Type B pancreatic cell (in vitro differentiated cells): ENCODE results near the gene ARPIN. TPM values are rescaled to one million over a fixed set of nuclear protein-coding genes. Genes with fewer than 3 reads are reported as not detected.
"Not testable (repeated sequence)": the region's sequence is repeated elsewhere in the genome, so short reads cannot be mapped to it uniquely, and the experiment has no call there.

ENCODE experiments used
- DNase-seq: peaks from one replicate; pipeline ENCODE4 v3.0.0; 2021; ENCODE audit warnings: mixed read lengths; ENCODE audit not compliant: unreplicated experiment; ENCODE audit errors: extremely low spot score
- H3K27ac Mint-ChIP-seq: 2 replicates; pipeline ENCODE4 v1.8.0; 2021; ENCODE audit warnings: mild to moderate bottlenecking, mixed read lengths
- H3K27me3 Mint-ChIP-seq: 2 replicates; pipeline ENCODE4 v1.8.0; 2021; ENCODE audit warnings: mixed read lengths
- H3K36me3 Mint-ChIP-seq: 2 replicates; pipeline ENCODE4 v1.8.0; 2021; ENCODE audit warnings: mixed read lengths
- H3K4me1 Mint-ChIP-seq: one replicate; pipeline ENCODE4 v1.8.0; 2021; ENCODE audit warnings: mixed read lengths; ENCODE audit not compliant: unreplicated experiment
- H3K4me3 Mint-ChIP-seq: 2 replicates; pipeline ENCODE4 v1.8.0; 2021; ENCODE audit warnings: mild to moderate bottlenecking, mixed read lengths
- H3K9me3 Mint-ChIP-seq: 2 replicates; pipeline ENCODE4 v1.8.0; 2021; ENCODE audit warnings: mixed read lengths
- total RNA-seq: library from RNA; stranded (reverse); gene quantifications from 2 replicates; pipeline ENCODE4 v1.2.1, GENCODE V29; 2021; ENCODE audit warnings: low replicate concordance
- TF ChIP-seq, protein P1 (sequence below): fragments of 200-600 bp; sonication (generic); conservative IDR thresholded peaks from 2 replicates; pipeline ENCODE4 v1.5.0; 2021; ENCODE audit warnings: antibody characterized with exemption, mild to moderate bottlenecking

The ARPIN gene
- total RNA-seq, 1 donor from 2014 or later, result 22.7 TPM

- Mint-ChIP-seq H3K9me3 (no peaks in the 10 kb centered on the region), H3K27ac (peak overlapping the region; percentile 16), H3K4me1 (no peaks in the 10 kb centered on the region), H3K27me3 (no peaks in the 10 kb centered on the region), H3K36me3 (no peaks in the 10 kb centered on the region), H3K4me3 (no peak overlapping the region)
- DNase-seq, result no peak
- TF ChIP-seq, protein P1, sequence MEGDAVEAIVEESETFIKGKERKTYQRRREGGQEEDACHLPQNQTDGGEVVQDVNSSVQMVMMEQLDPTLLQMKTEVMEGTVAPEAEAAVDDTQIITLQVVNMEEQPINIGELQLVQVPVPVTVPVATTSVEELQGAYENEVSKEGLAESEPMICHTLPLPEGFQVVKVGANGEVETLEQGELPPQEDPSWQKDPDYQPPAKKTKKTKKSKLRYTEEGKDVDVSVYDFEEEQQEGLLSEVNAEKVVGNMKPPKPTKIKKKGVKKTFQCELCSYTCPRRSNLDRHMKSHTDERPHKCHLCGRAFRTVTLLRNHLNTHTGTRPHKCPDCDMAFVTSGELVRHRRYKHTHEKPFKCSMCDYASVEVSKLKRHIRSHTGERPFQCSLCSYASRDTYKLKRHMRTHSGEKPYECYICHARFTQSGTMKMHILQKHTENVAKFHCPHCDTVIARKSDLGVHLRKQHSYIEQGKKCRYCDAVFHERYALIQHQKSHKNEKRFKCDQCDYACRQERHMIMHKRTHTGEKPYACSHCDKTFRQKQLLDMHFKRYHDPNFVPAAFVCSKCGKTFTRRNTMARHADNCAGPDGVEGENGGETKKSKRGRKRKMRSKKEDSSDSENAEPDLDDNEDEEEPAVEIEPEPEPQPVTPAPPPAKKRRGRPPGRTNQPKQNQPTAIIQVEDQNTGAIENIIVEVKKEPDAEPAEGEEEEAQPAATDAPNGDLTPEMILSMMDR, result no peak
These were observed 34.0 kb upstream of the ARPIN start for GRCh38 chr15:89946681-89947299.

DNA sequence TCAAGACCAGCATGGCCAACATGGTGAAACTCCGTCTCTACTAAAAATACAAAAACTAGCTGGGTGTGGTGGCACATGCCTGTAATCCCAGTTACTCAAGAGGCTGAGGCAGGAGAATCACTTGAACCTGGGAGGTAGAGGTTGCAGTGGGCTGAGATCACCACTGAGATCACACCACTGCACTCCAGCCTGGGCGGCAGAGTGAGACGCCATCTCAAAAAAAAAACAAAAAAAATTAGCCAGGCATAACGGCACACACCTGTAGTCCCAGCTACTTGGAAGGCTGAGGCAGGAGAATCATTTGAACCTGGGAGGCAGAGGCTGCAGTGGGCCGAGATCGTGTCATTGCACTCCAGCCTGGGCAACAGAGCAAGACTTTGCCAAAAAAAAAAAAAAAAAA, 31.0 kb upstream of the ARPIN start:
- H3K4me3 Mint-ChIP-seq, H3K27ac Mint-ChIP-seq, H3K9me3 Mint-ChIP-seq, H3K4me1 Mint-ChIP-seq, H3K36me3 Mint-ChIP-seq, H3K27me3 Mint-ChIP-seq, DNase-seq: not testable (repeated sequence)

DNA sequence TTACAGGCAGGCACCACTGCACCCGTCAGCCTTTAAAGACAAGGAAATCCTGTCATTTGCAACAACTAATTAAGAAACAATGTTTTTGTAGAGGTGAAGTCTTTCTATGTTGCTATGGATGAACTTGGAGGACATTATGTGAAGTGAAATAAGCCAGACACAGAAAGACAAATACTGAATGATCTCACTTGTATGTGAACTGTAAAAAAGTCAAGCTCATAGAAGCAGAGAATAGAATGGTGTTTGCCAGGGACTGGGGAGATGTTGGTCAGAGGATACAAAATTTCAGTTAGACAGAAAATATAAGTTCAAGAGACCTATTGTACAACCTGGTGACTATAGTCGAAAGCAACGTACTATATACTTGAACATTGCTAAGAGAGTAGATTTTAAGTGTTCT, 27.2 kb upstream of the ARPIN start:
- H3K4me3 Mint-ChIP-seq, result no peak overlapping the region
- H3K27ac Mint-ChIP-seq, result no peak overlapping the region
- TF ChIP-seq, protein P1, result no peak
- no peaks in the 10 kb centered on the region for H3K36me3 Mint-ChIP-seq
- peaks cover 3% of the 10 kb centered on the region for H3K9me3 Mint-ChIP-seq
- no peak for DNase-seq
- no peaks in the 10 kb centered on the region for H3K27me3 Mint-ChIP-seq
- no peaks in the 10 kb centered on the region for H3K4me1 Mint-ChIP-seq

GRCh38 chr15:89939377-89939776, 26.6 kb upstream of the ARPIN start:
- H3K27ac Mint-ChIP-seq, H3K4me3 Mint-ChIP-seq, H3K27me3 Mint-ChIP-seq: not testable (repeated sequence)

GRCh38 chr15:89937365-89938350, 24.9 kb upstream of the ARPIN start:
- no peak for DNase-seq
- no peak overlapping the region for H3K4me3 Mint-ChIP-seq
- peaks cover 3% of the 10 kb centered on the region for H3K9me3 Mint-ChIP-seq
- no peaks in the 10 kb centered on the region for H3K4me1 Mint-ChIP-seq
- TF ChIP-seq, protein P1, result no peak
- H3K27me3 Mint-ChIP-seq, result no peaks in the 10 kb centered on the region
- H3K36me3 Mint-ChIP-seq, result no peaks in the 10 kb centered on the region
- H3K27ac Mint-ChIP-seq, result no peak overlapping the region

More at GRCh38 chr15:89939377-89939776, 26.6 kb upstream of the ARPIN start:
- not testable (repeated sequence) for H3K36me3 Mint-ChIP-seq, H3K9me3 Mint-ChIP-seq, DNase-seq, H3K4me1 Mint-ChIP-seq

- Mint-ChIP-seq H3K27ac (no peak overlapping the region), H3K4me1 (no peaks in the 10 kb centered on the region), H3K9me3 (peaks cover 3% of the 10 kb centered on the region), H3K4me3 (no peak overlapping the region), H3K36me3 (no peaks in the 10 kb centered on the region), H3K27me3 (no peaks in the 10 kb centered on the region)
- no peak for DNase-seq
- TF ChIP-seq, protein P1, result no peak
These were observed 24.1 kb upstream of the ARPIN start for GRCh38 chr15:89936786-89937265.
